Kidney (tissue), 14 donors: ENCODE results near the gene RNF13. TPM values are rescaled to one million over a fixed set of nuclear protein-coding genes. Genes with fewer than 3 reads are reported as not detected.

Experiments
- DNase-seq, 5 donors: peaks; one replicate each; pipeline ENCODE4 v3.0.0-alpha.2; 2013 to 2020
- FAIRE-seq: peaks from 2 replicates; lab custom pipeline; 2012; peaks lifted over from hg19 to GRCh38; lab: Jason Lieb, UNC
- H3K27ac ChIP-seq, 2 donors: one replicate each; pipeline ENCODE4 v1.7.0; 2013; ENCODE audit warnings: low read depth in 2 of 2, low read length in 2 of 2, inconsistent platforms in 1 of 2
- H3K27me3 ChIP-seq: one replicate; pipeline ENCODE4 v1.7.1; 2013; ENCODE audit warnings: low read length, inconsistent platforms; ENCODE audit not compliant: control insufficient read depth, insufficient read depth
- H3K36me3 ChIP-seq, 3 donors: one replicate each; pipeline versions ENCODE4 v1.7.0 to v1.7.1; 2013; ENCODE audit warnings: low read length in 3 of 3, control low read depth in 1 of 3, inconsistent platforms in 1 of 3; ENCODE audit not compliant: insufficient read depth in 3 of 3, control insufficient read depth in 2 of 3
- H3K4me1 ChIP-seq, 3 donors: one replicate each; pipeline versions ENCODE4 v1.7.0 to v1.7.1; 2013; ENCODE audit warnings: low read length in 3 of 3, inconsistent platforms in 1 of 3, low read depth in 1 of 3; ENCODE audit not compliant: control insufficient read depth in 2 of 3, insufficient read depth in 2 of 3
- H3K4me3 ChIP-seq, 3 donors: one replicate each; pipeline versions ENCODE4 v1.7.0 to v1.8.1; 2013; ENCODE audit warnings: low read length in 3 of 3, control low read depth in 1 of 3, inconsistent platforms in 1 of 3
- H3K9ac ChIP-seq, 3 donors: one replicate each; pipeline versions ENCODE4 v1.7.0 to v1.7.1; 2013; ENCODE audit warnings: low read length in 3 of 3, control low read depth in 1 of 3, inconsistent platforms in 1 of 3
- H3K9me3 ChIP-seq, 3 donors: one replicate each; pipeline versions ENCODE4 v1.7.0 to v1.7.1; 2013; ENCODE audit warnings: low read length in 3 of 3, control low read depth in 1 of 3, inconsistent platforms in 1 of 3; ENCODE audit not compliant: control insufficient read depth in 2 of 3, insufficient read depth in 1 of 3
- intact Hi-C: fragments of 100-400 bp; cut with DNase I; formaldehyde crosslinking; loops from one replicate; pipeline ENCODE4 v1.11.1; 2022
- polyA plus RNA-seq: library from polyadenylated mRNA; stranded (reverse); fragments of 350-450 nt; fragmentation: Illumina TruSeq; extraction: RNeasy Lipid Tissue Mini Kit (QIAGEN cat#74804); gene quantifications from one replicate; pipeline ENCODE4 v1.2.3, GENCODE V29; 2014; ENCODE audit warnings: low read depth, low replicate concordance; ENCODE audit not compliant: insufficient read depth
- total RNA-seq: library from RNA; stranded (reverse); fragmentation: NEBNext Ultra II Directional; extraction: Animal tissue kit (Norgen Biotek cat#: 25700); gene quantifications from one replicate; pipeline ENCODE4 v1.2.1, GENCODE V29; 2021
- TF ChIP-seq, protein P1 (sequence below): IDR thresholded peaks from 3 replicates; pipeline ENCODE4 v1.5.1; 2012; ENCODE audit warnings: mild to moderate bottlenecking, moderate library complexity, borderline replicate concordance; ENCODE audit not compliant: insufficient read depth; ENCODE audit errors: extremely low read depth
- donor health status: control.
- donor health status: control.
- donor health status: control.
- donor health status: control.
- donor health status: control.
- donor health status: DM: yes; HTN: yes; CAD: no.
- donor health status: Normal renal cell carcinoma (clear cell type).

The RNF13 gene
- total and polyA plus RNA-seq, 2 donors from 2014 or later, result 54.1 to 87.1 TPM

DNA sequence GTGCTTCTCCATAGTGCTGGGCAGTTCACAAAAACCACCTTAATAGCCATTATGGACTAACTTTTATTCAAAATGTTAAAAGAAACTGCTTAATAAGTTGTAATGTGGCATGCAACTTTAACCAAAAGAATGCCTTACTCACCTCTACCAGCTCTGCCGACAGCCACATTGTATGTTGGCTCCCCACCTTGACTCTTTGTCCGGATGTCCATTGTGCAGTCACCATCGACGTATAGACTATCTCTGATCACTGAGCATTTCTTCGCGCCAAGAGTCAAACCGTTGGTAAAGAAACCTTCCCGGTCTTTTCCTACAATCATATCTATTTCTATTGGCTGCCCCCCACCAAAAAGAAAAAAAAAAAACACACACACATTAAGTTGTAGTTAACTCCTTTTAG lies 155.2 kb downstream of the RNF13 start:
- DNase-seq (peak in 1 of 5 donors; percentile 24), FAIRE-seq (no peak)
- H3K27me3 ChIP-seq, result no peaks in the 10 kb centered on the region
- intact Hi-C loops, result no loop called here
- no peak overlapping the region for H3K27ac ChIP-seq
- H3K4me3 ChIP-seq, result peak overlapping the region; percentile 39 to 93 (median 77)
- H3K9me3 ChIP-seq, result no peaks in the 10 kb centered on the region
- H3K36me3 ChIP-seq, result peaks cover 0 to 12% (median 2%) of the 10 kb centered on the region in 3 donors
- peak overlapping the region in 1 of 3 donors; percentile 1 for H3K9ac ChIP-seq
- H3K4me1 ChIP-seq, result peaks cover 0 to 23% (median 11%) of the 10 kb centered on the region in 3 donors
- TF ChIP-seq, protein P1, sequence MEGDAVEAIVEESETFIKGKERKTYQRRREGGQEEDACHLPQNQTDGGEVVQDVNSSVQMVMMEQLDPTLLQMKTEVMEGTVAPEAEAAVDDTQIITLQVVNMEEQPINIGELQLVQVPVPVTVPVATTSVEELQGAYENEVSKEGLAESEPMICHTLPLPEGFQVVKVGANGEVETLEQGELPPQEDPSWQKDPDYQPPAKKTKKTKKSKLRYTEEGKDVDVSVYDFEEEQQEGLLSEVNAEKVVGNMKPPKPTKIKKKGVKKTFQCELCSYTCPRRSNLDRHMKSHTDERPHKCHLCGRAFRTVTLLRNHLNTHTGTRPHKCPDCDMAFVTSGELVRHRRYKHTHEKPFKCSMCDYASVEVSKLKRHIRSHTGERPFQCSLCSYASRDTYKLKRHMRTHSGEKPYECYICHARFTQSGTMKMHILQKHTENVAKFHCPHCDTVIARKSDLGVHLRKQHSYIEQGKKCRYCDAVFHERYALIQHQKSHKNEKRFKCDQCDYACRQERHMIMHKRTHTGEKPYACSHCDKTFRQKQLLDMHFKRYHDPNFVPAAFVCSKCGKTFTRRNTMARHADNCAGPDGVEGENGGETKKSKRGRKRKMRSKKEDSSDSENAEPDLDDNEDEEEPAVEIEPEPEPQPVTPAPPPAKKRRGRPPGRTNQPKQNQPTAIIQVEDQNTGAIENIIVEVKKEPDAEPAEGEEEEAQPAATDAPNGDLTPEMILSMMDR, result no peak

DNA sequence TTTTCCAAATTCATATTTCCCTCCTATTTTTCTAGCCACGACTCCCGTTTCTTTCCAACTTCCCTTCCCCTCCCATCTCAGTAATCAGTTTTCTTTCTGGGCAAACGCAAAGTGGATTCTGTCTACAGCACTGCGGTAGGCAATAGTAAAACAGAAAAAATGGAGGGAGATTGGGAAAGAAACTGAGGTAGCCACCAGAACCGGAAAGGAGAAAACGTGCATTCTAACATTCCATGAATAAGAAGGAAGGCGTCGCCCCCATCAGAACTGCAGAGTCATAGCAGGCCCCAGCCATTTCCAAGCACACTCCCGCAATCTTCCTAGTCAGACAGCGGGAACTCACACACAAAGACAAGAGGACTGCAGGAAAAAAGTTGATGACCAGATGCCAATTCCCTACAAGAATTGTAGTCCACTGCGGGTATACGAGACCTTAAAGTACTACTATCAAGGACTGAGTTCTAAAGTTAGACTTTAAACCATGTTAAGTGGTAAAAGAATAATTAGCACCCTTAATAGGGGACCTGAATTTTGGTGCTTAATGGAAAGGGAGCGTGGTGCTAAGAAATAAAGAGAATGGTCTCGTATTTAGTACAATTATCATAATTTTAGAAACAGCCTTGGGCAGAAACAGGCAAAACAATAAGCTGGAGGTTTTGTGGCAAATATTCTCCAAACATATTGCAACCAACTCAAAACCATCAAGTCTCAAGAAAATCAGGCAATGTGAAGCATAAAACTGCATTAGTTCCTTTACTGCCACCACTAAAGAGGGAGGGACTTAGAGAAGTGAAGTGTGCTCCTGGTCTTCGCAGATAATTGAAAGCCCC lies 156.3 kb downstream of the RNF13 start:
- Histone ChIP-seq H3K27me3 (no peaks in the 10 kb centered on the region), H3K4me1 (peaks cover 0 to 21% (median 11%) of the 10 kb centered on the region in 3 donors), H3K9ac (peak overlapping the region; percentile 74 to 90 (median 77)), H3K9me3 (no peaks in the 10 kb centered on the region), H3K4me3 (peak overlapping the region; percentile 77 to 93 (median 85)), H3K36me3 (peaks cover 0 to 12% (median 2%) of the 10 kb centered on the region in 3 donors), H3K27ac (peak overlapping the region; percentile 87 to 93)
- FAIRE-seq (no peak), DNase-seq (peak in 4 of 5 donors; percentile 75 to 91 (median 84))
- TF ChIP-seq, protein P1, result no peak
- intact Hi-C loops, result no loop called here

DNA sequence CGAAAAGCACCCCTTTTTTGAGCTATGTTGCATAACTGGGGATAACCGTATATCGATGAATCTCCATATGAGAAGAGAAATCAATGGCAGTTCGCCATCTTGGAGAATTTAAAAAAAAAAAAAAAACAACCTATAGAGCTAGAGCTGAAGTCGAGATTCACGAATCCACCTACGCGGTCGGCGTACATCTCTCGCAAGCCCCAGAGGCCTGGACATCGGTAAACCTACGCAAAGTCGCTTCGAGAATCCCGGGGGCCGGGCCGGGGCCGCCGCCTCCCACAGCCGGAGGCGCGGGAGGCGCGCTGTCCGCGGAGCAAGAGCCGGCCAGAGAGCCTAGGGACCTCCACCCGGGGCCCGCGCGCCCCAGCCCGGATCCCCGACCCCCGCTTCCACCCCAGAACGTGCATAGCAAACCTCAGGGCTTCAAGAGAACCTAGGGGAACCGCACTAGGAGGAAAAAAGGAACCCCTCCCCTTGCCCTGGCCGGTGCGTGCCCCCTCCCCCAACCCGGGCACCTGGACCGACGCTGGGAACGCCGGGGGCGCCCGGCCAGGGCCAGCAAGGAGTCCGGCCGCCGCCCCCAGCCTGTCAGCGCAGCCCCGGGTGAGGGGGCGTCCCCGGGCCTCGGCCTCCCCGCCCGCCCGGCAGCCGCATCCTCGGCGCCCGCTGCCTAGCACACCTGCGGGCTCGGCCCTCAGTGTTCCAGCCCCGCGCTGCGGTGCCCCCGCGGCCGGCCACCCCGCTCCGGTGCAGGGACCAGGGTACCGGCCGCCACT lies 157.1 kb downstream of the RNF13 start:
- Histone ChIP-seq H3K27me3 (no peaks in the 10 kb centered on the region), H3K4me1 (peaks cover 0 to 20% (median 11%) of the 10 kb centered on the region in 3 donors), H3K36me3 (peaks cover 0 to 9% (median 2%) of the 10 kb centered on the region in 3 donors), H3K9me3 (no peaks in the 10 kb centered on the region), H3K4me3 (peak overlapping the region; percentile 77 to 93 (median 85)), H3K27ac (peak overlapping the region; percentile 87 to 93), H3K9ac (peak overlapping the region; percentile 74 to 90 (median 77))
- intact Hi-C loops, result no loop called here
- peak; percentile 93 to 96 (median 94) for DNase-seq
- TF ChIP-seq, protein P1, result no peak
- no peak for FAIRE-seq
